Omental fat pad (tissue), 4 donors: ENCODE results near the gene USO1. TPM values are rescaled to one million over a fixed set of nuclear protein-coding genes. Genes with fewer than 3 reads are reported as not detected.

Source experiments
- ATAC-seq: fragments of 150-250 bp; one replicate; pipeline ENCODE4 v1.9.1; 2016; ENCODE audit warnings: mild to moderate bottlenecking, moderate library complexity; ENCODE audit not compliant: low FRiP score
- DNase-seq: peaks from one replicate; pipeline ENCODE4 v3.0.0-alpha.2; 2019; ENCODE audit warnings: low spot score
- CTCF ChIP-seq, 3 donors: fragments of 450-650 bp; IDR thresholded peaks; one replicate each; pipeline ENCODE4 v1.5.1; 2016 to 2017; ENCODE audit warnings: antibody characterized with exemption in 3 of 3, mild to moderate bottlenecking in 3 of 3, moderate library complexity in 2 of 3
- total RNA-seq, 4 donors: library from RNA; depleted of rRNA; stranded (reverse); fragments of >200 nt; gene quantifications; one replicate each; pipeline ENCODE4 v1.1.0, GENCODE V29; 2016

The USO1 gene
- total RNA-seq, 4 donors from 2014 or later: 53.8 to 79.5 (median 69.8) TPM

- no peak for TF ChIP-seq CTCF (IDR thresholded peaks at IDR 0.05)
- no peak for DNase-seq
- ATAC-seq: no peak
Measured at GRCh38 chr4:75834095-75834771, 109.9 kb downstream of the USO1 start.

GRCh38 chr4:75834772-75835154, 110.4 kb downstream of the USO1 start:
- ATAC-seq (no peak), DNase-seq (no peak)
- TF ChIP-seq CTCF (IDR thresholded peaks at IDR 0.05): no peak

GRCh38 chr4:75841641-75842520, 117.5 kb downstream of the USO1 start:
- no peak for ATAC-seq
- no peak for TF ChIP-seq CTCF (IDR thresholded peaks at IDR 0.05)
- DNase-seq: no peak

- DNase-seq (no peak), ATAC-seq (no peak)
- TF ChIP-seq CTCF (IDR thresholded peaks at IDR 0.05): no peak
Measured at GRCh38 chr4:75843596-75843995, 119.2 kb downstream of the USO1 start.

GRCh38 chr4:75844151-75844662, 119.8 kb downstream of the USO1 start:
- ATAC-seq (peak; percentile 90), DNase-seq (no peak)
- no peak for TF ChIP-seq CTCF (IDR thresholded peaks at IDR 0.05)

- no peak for ATAC-seq
- no peak for TF ChIP-seq CTCF (IDR thresholded peaks at IDR 0.05)
- DNase-seq: no peak
Measured at GRCh38 chr4:75845992-75846391, 121.6 kb downstream of the USO1 start.
